HAP-1 (cell line): ENCODE data around the gene SMIM12.

Source experiments
- DNase-seq, 2 experiments: peaks; one replicate each; pipeline ENCODE4 v3.0.0-alpha.2; 2016 to 2020; ENCODE audit warnings: low spot score in 2 of 2
- H3K27me3 ChIP-seq: fragments of 250-450 bp; sonication (Bioruptor Pico); 2 replicates; pipeline ENCODE4 v1.5.1; 2020; ENCODE audit warnings: low read depth, mild to moderate bottlenecking, moderate library complexity
- H3K36me3 ChIP-seq: fragments of 250-450 bp; sonication (Bioruptor Pico); replicated peaks from 2 replicates; pipeline ENCODE4 v1.5.1; 2020; ENCODE audit warnings: mild to moderate bottlenecking
- H3K4me1 ChIP-seq: fragments of 250-450 bp; sonication (Bioruptor Pico); 2 replicates; pipeline ENCODE4 v1.5.1; 2020; ENCODE audit warnings: mild to moderate bottlenecking
- H3K4me3 ChIP-seq: fragments of 250-450 bp; sonication (Bioruptor Pico); 2 replicates; pipeline ENCODE4 v1.5.1; 2020; ENCODE audit warnings: mild to moderate bottlenecking, moderate library complexity
- H3K9me3 ChIP-seq: fragments of 250-450 bp; sonication (Bioruptor Pico); 2 replicates; pipeline ENCODE4 v1.5.1; 2020; ENCODE audit warnings: mild to moderate bottlenecking, moderate library complexity
- in situ Hi-C: fragments of 300-500 bp; cut with MboI; formaldehyde crosslinking; loops from 3 replicates; pipeline ENCODE4 v1.14.3; 2020; ENCODE audit warnings: low sequenced_read_pairs, inconsistent platforms, mixed read lengths

The SMIM12 gene, protein sequence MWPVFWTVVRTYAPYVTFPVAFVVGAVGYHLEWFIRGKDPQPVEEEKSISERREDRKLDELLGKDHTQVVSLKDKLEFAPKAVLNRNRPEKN

DNA sequence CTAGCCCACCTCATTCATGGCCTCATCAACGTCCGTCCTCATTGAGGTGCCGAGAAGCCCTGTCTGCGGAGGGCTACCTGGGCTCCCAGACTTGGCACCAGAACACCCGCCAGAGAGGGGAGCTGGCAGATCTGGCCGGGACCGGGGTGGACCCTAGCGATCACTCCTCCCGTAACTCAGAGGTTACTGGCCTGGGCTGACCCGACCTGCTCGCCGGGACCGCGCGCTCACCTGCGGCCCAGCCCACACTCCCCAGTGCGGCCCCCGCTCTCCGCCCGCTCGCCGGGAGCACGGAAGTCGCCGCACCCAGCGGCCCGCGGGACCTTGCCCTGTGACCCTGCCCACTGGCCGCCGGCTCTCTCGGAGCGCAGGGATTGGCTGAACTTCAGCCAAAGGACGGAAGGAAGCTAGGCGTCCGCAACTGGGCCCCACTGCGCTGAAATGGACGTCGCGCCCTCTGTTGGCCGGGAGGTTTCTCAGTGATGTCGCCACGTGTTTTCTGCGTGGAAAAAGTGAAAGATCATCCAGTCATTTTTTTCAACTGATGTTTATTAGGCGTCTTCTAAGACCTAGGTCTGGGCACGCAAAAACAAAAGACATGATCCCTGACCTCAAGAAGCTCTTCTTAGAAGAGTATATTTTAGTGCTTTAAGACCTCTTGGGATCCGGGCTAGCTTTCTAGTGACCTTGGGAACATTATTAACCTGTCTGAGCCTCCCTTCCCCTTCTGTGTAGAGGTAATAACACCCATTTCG is at the start of gene SMIM12:
TSS of gene SMIM12 (minus strand) at position 304 of the 755 bp plus-strand sequence. CDS start 3,772 bp downstream, outside the sequence.
- in situ Hi-C loops, result no loop called here
- peak within 1 kb of the TSS; percentile 96 for H3K4me3 ChIP-seq
- peak; percentile 87 to 94 for DNase-seq

DNA sequence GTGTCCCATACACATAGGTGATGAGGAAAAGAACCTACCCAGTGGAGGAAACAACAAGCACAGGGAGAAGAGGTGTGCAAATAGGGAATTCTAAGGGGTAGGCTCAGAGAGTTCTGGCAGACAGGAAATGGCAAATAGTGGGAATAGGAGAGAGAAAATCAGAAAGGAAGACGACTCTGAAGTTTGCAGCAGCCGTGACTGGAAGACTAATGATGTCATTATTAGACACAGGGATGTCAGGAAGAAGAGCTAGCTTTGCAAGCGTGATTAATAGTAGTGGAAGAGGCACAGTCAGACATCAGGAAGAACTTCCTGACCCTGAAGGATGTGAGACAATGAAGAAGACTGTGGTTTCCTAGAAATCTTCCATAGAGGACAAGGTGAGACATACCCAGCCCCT is 48.8 kb upstream of the SMIM12 start:
- in situ Hi-C loops, result no loop called here
- DNase-seq, result no peak
- Histone ChIP-seq H3K9me3 (no peaks in the 10 kb centered on the region), H3K27me3 (no peaks in the 10 kb centered on the region), H3K36me3 (no peaks in the 10 kb centered on the region), H3K4me3 (no peak overlapping the region), H3K4me1 (no peaks in the 10 kb centered on the region)

More for the DNA sequence above, at the start of gene SMIM12:
- Histone ChIP-seq H3K4me1 (peaks cover 9% of the 10 kb centered on the region), H3K36me3 (peaks cover 20% of the 10 kb centered on the region), H3K9me3 (no peaks in the 10 kb centered on the region), H3K27me3 (no peaks in the 10 kb centered on the region)

DNA sequence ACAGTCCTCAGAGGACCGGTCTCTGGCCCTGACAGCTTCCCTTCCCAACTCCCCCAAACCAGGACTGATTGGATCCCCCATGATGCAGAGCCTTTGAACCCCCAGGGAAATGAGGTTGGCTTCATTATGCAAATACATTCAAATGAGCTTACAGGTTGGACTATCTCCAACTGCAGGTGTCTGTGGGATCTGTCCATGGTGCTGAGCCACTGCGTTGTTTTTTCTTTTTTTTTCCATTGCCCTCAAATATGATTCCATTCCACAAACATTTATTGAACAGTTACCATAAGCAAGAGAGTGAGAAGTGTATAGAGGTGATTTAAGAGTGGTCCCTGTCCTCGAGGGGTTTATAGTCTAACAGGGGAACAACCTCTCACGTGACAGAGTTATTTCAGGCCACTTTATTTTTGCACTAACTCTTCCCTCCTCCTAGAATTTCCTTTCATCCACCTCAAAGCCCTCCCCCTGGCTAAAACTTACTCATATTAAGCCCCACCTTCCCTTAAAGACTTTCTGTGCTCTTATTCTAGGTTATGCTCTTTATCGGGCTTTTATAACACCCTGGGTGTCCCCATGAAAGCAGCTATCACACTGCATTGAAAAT is 48.0 kb upstream of the SMIM12 start:
- H3K4me1 ChIP-seq, result no peaks in the 10 kb centered on the region
- no peaks in the 10 kb centered on the region for H3K27me3 ChIP-seq
- H3K9me3 ChIP-seq, result no peaks in the 10 kb centered on the region
- DNase-seq, result no peak
- H3K4me3 ChIP-seq, result no peak overlapping the region
- in situ Hi-C loops, result no loop called here
- H3K36me3 ChIP-seq, result no peaks in the 10 kb centered on the region

DNA sequence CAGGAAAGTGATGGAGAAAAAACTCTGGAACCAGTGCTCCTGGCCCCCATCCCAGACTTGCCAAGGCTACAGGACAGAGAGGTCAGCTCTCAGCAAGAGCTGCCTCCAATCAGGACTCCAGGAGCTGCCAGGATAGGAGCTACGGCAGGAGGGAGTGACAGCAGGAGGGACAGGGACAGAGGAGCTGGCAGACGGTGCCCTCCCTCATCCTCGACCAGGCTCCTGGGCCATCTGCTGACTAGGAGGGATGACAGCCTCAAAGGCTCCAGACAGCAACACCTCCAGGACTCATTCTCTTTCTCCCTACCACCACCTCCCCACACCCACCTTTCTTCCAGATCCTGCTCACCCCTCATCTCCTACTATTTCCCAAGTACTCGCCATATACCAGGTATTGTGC is 47.2 kb upstream of the SMIM12 start:
- Histone ChIP-seq H3K36me3 (no peaks in the 10 kb centered on the region), H3K4me1 (no peaks in the 10 kb centered on the region), H3K9me3 (no peaks in the 10 kb centered on the region), H3K27me3 (peaks cover 4% of the 10 kb centered on the region), H3K4me3 (no peak overlapping the region)
- DNase-seq, result no peak
- in situ Hi-C loops, result no loop called here

DNA sequence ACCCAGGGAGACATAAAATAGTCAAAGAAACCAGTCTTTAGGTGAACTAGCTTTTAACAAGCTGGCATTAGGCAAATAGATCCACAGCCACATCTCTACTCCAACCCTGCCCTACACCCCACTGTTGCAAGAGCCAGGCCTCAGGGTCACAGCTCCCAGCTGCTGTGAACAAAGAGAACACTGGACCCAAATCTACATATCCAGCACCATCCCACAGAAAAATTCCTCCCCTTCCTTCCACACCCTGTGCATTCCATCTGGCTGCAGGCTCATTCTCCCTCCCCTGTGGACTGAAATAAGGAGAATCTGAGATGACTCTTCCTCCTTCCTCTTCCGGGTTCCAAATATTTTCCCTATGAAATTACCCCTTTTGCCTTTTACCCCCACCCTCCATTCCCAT is 46.7 kb upstream of the SMIM12 start:
- Histone ChIP-seq H3K4me1 (no peaks in the 10 kb centered on the region), H3K9me3 (no peaks in the 10 kb centered on the region), H3K4me3 (no peak overlapping the region), H3K27me3 (peaks cover 8% of the 10 kb centered on the region), H3K36me3 (no peaks in the 10 kb centered on the region)
- DNase-seq, result no peak
- in situ Hi-C loops, result no loop called here

DNA sequence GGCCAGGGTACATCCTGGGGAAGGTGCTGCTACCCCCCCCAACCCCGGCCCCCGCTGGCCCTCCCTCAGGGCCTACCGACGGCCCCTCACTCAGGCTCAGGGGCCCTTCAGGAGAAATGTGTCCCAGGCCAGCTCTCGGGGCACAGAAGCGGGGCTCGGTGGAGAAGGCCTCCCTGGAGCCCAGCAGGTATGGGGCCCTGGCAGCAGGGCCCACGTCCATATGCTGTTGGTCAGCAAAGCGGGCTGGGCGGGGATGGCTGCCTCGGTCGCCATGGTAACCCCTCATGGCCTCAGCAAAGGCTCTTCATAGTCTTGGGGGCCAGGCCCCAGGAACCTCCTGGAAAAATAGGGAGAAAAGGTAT is 45.5 kb upstream of the SMIM12 start:
- Histone ChIP-seq H3K4me3 (no peak overlapping the region), H3K9me3 (no peaks in the 10 kb centered on the region), H3K36me3 (no peaks in the 10 kb centered on the region), H3K27me3 (peaks cover 10% of the 10 kb centered on the region), H3K4me1 (no peaks in the 10 kb centered on the region)
- in situ Hi-C loops, result no loop called here
- DNase-seq, result no peak

DNA sequence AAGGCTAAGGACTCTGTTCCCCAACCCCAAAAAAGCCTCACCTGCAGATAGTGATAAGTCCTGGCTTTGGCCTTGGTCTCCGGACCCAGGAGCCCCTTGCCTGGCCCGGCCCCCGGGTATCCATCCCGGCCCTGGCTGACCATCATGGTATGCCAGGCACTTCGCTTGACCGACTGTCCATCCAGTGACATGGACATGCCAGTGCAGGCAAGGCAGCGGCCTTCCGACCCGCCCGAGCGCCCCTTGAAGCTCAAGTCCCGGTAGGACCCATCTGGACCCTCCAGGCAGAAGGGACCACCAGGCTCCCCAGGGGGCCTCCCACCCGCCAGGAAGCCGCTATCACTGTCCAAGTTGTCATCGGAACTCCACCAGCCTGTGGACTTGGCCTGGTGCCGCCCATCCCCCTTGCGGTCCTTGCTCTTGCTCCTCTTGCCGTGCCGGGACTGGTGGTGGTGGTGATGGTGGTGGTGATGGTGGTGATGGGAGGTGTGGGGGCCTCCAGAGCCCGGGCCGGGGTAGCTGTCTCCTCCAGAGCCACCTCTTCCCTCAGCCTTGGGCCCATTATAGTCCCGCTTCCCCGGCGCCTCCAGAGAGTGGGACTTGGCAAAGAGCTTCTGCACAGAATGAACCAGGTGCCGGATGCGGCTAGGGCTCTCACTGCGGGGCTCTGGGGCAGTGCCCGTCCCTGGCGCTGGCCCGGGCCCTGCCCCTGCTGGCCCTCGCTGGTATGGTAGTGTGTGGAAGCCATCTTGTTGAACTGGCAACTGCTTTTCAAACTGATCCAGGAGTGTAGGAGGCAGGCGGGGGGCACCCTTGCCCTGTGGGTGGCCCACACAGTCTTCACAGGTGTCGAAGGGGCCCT is 44.9 kb upstream of the SMIM12 start:
- Histone ChIP-seq H3K9me3 (no peaks in the 10 kb centered on the region), H3K36me3 (no peaks in the 10 kb centered on the region), H3K4me1 (no peaks in the 10 kb centered on the region), H3K4me3 (no peak overlapping the region), H3K27me3 (peaks cover 10% of the 10 kb centered on the region)
- in situ Hi-C loops, result no loop called here
- DNase-seq, result no peak

DNA sequence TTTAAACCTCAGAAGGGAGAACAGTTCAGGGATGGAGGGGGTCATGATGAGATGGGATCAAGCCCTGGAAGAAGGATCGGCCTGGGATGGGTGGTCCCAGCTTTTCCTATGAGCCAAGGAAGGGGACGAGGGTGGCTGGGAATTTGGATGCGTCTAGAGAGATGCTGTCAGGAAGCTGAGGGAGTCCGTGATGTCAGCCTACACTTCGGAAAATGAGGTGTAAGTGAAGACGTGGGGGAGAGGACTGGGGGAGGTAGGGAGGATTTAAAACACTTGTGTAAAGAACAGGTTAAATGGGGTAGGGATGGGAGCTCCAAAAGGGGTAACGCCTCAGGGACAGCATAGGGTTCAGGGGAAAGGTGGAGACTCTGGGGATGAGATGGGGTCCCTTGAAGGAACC is 42.4 kb upstream of the SMIM12 start:
- Histone ChIP-seq H3K27me3 (peaks cover 10% of the 10 kb centered on the region), H3K4me1 (peaks cover 9% of the 10 kb centered on the region), H3K4me3 (no peak overlapping the region), H3K9me3 (no peaks in the 10 kb centered on the region), H3K36me3 (no peaks in the 10 kb centered on the region)
- in situ Hi-C loops, result no loop called here
- no peak for DNase-seq

DNA sequence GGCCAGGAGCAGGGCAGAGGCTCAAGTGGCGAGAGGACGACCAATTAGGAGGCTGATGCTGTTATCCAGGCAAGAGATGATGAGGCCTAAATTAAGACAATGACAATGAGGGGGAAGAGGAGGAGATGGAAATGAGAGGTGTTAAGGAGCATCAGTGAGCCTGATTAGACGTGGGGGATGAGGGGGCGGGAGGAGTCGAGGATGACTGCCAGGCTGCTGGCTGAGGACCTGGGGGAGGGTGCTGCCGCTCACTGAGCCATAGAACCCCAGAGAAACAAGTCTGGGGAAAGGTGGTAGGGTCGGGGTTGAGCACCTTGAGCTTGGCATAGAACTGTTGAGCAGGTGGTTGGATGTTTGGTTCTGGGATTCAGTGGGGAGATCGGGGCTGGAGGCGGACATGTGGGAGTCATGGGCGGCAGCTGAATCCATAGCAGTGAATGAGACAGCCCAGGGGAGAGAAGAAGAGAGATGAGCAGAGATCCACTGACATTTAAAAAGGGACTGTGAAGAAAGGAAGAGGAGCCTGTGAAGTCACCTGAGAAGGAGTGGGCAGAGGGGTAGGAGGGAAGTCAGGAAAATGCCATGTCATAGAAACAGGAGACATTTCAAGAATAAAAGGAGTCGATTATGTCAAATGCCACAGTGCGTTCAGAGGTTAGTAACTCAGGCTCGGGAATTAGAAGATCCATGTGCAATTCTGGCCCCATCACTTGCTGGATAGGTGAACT is 41.4 kb upstream of the SMIM12 start:
- DNase-seq, result no peak
- Histone ChIP-seq H3K4me3 (no peak overlapping the region), H3K4me1 (peaks cover 9% of the 10 kb centered on the region), H3K36me3 (no peaks in the 10 kb centered on the region), H3K27me3 (peaks cover 10% of the 10 kb centered on the region), H3K9me3 (no peaks in the 10 kb centered on the region)
- in situ Hi-C loops, result no loop called here

DNA sequence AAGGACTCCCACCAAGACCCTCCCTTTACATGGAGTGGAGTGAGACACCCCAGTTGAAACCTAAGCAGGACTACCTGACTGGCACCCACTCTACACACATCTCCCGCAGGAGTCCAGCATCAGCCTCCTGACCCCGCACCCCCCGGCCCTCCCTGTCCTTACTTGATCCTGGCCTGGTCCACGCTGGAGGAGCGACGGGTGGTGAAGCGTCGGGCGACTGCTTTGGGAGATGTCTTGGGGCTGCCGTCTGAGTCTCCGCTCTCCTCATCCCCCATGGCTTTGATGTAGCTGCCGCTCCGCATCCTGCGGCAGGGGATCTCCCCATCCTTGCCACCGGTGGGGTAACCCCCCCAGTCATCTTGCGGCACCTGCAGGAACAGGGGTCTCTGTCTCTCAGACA is 40.4 kb upstream of the SMIM12 start:
- Histone ChIP-seq H3K36me3 (no peaks in the 10 kb centered on the region), H3K4me3 (no peak overlapping the region), H3K4me1 (peaks cover 9% of the 10 kb centered on the region), H3K27me3 (peaks cover 10% of the 10 kb centered on the region), H3K9me3 (no peaks in the 10 kb centered on the region)
- in situ Hi-C loops, result no loop called here
- no peak for DNase-seq

DNA sequence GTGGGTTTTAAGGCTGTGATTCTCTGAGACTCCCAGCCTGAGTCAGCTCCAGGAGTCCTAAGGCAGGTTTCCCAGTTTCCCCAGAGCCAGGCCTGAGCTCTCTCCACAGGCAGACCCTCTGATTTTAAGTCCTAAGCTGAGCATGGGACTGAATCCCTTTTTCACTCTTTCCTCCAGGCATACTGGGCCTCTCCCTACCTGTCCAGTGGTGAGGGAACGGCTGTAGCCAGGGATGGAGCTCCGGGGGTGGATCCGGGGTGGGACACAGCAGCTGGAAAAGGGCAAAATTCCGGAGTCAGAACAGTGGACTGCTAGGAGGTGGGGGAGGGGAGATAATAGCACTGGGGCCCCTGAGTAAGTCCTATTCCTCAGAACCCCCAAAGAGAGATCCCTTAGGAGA is 39.9 kb upstream of the SMIM12 start:
- Histone ChIP-seq H3K4me1 (peaks cover 9% of the 10 kb centered on the region), H3K27me3 (peaks cover 10% of the 10 kb centered on the region), H3K9me3 (no peaks in the 10 kb centered on the region), H3K4me3 (no peak overlapping the region), H3K36me3 (no peaks in the 10 kb centered on the region)
- no peak for DNase-seq
- in situ Hi-C loops, result no loop called here

DNA sequence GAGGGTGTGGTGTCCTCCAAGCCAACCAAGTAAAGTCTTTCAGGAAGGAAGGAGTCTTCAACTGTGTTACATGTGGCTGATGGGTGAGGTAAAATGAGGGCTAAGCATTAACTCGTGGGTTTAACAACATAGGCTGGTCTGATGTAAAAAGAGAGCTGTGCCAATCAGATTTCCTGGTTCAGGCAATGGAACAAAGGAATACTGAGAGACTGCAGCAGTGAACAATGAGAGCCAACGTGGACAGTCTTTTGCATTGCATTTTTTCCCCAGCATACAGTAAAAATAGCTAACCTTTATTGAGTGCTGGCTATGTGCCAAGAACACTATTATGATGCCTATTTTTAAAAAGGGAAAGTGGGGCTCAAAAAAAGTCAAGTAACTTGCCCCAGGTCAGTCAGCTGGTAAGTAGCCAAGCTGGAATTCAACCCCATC is 38.8 kb upstream of the SMIM12 start:
- Histone ChIP-seq H3K36me3 (no peaks in the 10 kb centered on the region), H3K9me3 (no peaks in the 10 kb centered on the region), H3K4me1 (peaks cover 9% of the 10 kb centered on the region), H3K4me3 (no peak overlapping the region), H3K27me3 (peaks cover 10% of the 10 kb centered on the region)
- in situ Hi-C loops, result no loop called here
- peak; percentile 26 to 46 for DNase-seq

DNA sequence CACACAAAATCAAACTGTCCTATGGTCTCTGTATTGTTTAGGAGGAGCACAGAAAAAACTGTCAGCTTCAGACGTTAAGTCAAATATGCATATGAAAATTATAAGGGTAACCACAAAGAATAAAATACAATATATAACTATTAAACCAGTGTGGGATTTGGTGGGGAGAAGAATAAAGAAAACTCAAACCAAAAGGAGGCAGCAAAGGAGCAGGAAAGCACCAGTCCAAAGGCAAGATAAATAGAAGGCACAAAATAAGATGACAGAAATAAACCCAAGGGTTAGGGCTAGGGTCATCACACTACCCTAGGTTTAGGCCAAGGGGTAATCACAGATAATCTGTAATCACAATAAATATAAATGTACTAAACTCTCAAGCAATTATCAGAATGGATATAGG is 37.1 kb upstream of the SMIM12 start:
- Histone ChIP-seq H3K9me3 (no peaks in the 10 kb centered on the region), H3K36me3 (no peaks in the 10 kb centered on the region), H3K4me1 (peaks cover 9% of the 10 kb centered on the region), H3K4me3 (no peak overlapping the region), H3K27me3 (peaks cover 4% of the 10 kb centered on the region)
- in situ Hi-C loops, result no loop called here
- no peak for DNase-seq
